GM18907 (cell line): ENCODE data around the gene BEST1.
"Not testable (repeated sequence)": the region's sequence is repeated elsewhere in the genome, so short reads cannot be mapped to it uniquely, and the experiment has no call there.

Source experiments
- ATAC-seq: cut with Tn5 transposase; IDR thresholded peaks from one replicate; pipeline ENCODE4 v1.9.1; 2021; ENCODE audit warnings: mild to moderate bottlenecking, moderate library complexity; ENCODE audit not compliant: unreplicated experiment

The BEST1 gene

DNA sequence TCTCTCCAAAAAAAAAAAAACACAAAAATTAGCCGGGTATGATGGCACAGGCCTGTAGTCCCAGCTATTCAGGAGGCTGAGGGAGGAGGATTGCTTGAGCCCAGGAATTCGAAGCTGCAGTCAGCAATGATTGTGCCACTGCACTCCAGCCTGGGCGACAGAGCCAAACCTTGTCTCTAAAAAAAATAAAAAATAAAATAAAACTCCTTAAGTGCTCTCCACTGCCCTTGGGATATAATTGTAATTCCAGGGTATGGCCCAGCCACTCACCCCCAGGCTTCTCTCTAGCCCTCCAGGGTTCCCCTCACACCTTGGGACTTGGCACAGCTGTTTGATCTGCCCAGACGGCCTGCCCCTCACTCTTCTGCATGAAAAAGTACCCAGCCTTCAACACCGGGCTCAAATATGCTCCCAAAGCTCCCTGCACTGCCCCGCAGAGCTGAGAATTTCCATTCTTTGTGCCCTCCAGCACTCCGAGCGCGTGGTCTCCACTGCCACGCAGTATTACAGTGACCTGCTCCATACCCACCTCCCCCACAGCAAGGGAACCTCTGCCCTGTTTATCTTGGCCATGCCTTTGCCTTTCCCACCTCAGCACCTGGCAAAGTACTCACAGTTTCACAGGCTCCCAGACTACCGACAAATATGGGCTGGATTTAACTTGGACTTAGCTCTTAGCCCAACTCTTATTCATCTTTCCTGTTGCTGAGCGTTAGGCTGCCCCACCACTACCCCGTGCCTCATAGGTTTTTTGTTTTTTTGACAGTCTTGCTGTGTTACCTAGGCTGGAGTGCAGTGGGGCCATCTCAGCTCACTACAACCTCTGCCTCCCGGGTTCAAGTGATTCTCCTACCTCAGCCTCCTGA lies 24.8 kb downstream of the BEST1 start:
- no peak for ATAC-seq

GRCh38 chr11:61975638-61976419 lies 25.7 kb downstream of the BEST1 start:
- ATAC-seq: no peak

DNA sequence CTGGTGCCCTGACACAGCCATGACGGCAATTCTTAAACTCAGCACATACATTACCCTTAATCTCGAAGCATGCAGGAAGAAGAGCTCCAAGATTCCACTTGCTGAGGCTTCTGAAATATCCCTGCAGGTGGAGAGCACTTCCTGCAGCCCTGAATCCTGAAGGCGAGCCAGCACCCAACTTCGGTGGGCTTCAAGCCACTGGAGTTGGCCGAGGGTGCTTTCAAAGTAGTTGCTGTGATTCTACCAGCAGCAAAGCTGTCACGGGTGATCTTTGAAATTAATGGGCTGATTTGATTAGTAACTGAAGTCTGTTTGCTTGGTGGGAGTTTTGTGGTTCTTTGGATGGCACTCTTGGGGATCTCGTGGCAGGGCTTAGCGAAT lies 26.3 kb downstream of the BEST1 start:
- ATAC-seq: no peak

DNA sequence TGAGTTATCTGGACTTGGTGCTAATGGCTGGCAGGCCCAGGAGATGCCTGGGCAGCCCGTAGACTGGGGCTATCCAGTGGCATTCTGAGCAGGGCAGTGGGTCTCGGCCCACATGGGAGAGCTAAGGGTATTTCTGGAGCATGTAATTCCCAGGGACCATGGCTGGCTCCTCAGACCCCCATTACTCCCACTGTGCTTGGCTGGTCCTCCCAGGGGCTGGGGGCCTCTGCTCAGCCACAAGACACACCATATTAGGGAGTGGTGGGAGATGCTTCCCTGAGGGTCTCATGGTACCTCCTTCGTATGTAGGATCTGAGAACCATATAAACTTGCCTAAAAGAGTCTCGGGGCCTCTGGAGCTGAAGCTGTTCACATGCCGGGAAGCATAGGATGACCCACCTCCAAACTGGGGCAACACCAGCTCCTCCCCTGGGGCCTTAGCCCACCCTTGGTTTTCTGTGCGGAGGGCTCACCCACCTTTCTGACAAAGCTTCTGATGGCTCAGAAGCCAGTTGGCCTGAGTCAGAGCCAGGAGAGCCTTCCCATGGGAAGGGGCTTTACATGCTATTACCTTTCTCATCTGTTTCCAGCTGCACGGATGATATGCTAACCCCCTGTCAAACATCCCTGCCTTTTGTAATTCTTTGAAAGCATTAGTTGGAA lies 26.8 kb downstream of the BEST1 start:
- no peak for ATAC-seq

DNA sequence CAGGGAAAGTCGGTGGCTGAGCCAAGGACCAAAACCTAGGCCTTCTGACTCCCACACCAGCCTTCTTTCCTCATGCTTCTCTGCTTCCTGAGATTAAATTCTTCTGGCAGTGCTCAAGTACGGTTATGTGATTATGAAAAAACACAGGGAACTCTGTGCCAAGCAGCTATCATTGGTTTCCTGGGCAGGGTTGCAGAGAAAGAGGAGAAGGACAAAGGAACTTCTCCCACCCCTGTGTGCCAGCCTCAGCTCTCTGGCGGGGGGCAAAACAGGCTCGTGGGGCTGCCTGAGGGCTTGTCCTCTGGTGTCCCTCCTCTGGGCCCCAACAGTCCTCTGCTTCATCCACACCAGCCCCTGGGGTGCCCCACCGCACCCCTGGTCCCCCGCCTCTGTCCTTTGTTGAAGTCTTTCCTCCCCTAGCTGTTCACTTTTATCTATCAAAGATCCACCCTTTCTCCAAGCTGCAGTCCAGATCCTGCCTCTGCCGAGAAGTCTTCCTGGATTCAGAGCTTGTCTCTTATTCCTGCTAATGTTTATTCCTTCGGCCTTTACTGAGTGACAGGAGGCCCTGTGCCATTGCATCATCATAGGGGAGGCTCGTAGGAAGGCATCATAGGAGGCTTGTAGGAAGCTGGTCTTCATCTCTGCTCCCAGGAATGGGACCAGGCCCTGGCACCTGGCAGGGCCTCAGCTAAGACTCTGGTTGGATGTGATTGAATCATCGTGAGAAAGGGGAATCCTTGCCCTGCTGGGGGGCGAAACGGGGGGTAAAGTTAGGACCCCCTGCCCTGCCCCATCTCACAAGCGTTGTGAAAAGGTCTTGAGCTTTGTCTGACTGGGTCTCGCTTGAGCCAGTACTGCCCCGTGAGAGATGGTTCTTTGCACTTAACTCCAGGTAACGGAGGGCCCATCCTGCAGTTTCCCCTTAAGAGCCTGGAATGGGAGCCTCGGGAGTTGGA lies 28.8 kb downstream of the BEST1 start:
- no peak for ATAC-seq

DNA sequence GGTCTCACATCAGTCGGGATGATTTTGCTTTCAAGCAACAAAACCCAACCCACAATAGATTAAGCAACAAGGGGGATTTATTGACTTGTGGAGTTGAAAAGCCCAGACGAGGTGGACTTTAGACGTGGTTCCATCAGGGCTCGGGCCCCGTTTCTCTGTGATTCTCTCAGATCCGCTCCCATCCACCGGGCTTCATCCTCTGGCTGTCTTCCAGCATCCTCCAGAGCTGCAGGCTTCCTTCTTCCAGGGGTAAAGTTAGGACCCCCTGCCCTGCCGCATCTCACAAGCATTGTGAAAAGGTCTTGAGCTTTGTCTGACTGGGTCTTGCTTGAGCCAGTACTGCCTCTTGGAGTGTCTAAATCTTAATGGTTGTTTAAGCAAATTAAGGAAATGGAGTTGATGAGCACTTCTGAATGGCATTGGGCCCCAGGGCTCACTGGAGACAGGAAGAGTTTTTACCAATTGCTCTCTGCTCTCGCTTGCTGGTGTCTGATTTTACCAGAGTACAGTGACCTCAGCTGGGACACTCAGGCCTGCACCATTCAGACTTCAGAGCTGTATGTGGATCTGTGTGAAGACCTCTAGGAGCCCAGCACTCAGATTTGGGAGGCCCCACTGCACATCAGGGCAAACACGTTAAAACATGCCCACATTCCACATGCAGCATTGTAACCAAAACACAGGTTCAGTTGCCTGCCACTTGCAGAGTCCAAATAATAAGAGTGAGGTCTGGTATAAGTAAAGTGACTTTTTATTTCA lies 30.8 kb downstream of the BEST1 start:
- ATAC-seq: no peak

DNA sequence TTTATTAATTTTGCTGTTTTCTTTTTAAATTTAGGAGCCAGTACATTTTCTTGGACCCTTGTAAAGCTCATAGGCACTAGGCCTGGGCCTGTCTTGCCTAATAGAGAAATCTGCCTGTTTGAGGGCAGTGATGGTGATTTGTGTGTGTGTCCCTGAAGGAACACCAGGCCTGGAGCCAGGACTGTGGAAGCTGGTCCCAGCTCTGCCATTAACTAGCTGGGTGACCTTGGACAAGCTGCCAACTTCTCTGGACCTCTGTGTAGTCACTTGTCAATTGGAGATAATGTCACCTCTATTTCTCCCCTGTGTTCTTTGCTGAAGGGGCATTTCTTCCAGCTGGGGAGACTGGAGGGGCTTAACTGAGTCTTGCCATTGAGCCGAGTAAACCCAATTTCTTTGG lies 33.3 kb downstream of the BEST1 start:
- no peak for ATAC-seq

DNA sequence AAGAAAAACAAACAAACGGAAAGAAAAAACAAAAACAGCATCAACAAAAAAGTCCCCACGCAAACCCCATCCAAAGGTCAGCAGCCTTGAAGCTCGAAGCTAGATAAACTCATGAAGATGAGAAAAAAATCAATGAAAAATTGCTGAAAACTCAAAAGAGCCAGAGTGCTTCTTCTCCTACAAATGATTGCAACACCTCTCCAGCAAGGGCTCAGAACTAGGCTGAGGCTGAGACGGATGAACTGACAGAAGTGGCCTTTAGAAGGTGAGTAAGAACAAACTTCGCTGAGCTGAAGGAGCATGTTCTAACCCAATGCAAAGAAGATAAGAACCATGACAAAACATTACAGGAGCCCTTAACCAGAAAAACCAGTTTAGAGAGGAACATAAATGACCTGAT lies 35.7 kb downstream of the BEST1 start:
- no peak for ATAC-seq

GRCh38 chr11:61994981-61995380 lies 44.8 kb downstream of the BEST1 start:
- no peak for ATAC-seq

- no peak for ATAC-seq
Observed at GRCh38 chr11:61996933-61997332, 46.8 kb downstream of the BEST1 start.

GRCh38 chr11:61999141-61999975 lies 49.2 kb downstream of the BEST1 start:
- no peak for ATAC-seq

GRCh38 chr11:62000539-62001446 lies 50.6 kb downstream of the BEST1 start:
- no peak for ATAC-seq

GRCh38 chr11:62001450-62002191 lies 51.5 kb downstream of the BEST1 start:
- ATAC-seq: no peak

- not testable (repeated sequence) for ATAC-seq
Observed at GRCh38 chr11:62002283-62002682, 52.1 kb downstream of the BEST1 start.

DNA sequence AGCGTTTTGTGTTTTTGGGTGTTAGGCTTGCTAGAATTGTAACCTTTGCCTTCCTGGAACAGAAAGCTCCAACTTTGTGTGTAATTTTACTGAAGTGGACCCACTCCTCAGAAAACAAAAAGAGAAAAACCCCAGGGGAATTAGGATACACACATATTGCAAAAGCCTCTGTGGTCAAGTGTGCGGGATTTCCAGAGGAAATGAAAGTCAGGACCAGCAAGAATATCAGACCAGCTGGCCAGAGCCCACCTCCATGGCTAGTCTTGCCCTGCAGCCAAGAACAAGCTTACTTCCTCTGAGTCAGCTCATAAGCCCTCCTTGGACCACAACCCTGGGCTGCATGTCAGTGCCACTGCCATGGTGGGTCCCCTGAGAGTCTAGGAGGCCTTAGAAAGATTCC lies 54.3 kb downstream of the BEST1 start:
- ATAC-seq: peak; percentile 65

DNA sequence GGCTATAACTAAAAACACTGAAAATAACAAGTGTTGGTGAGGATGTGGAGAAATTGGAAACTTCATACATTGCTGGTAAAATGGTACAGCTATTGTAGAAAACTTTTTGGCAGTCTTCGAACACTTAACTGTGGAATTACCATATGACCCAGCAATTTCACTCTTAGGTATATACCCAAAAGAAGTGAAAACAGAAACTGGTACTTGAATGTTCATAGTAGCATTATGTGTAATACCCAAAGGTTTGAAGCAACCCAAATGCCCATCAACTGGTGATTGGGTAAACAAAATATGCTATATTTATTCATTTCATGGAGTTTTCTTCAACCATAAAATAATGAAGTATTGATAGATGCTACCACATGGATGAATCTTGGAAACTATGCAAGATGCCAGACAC lies 58.0 kb downstream of the BEST1 start:
- no peak for ATAC-seq

GRCh38 chr11:62010935-62011528 lies 60.9 kb downstream of the BEST1 start:
- no peak for ATAC-seq
